Suppressor macrophage treated with lipopolysaccharide for 1 hour (primary cell): ENCODE data around the gene PAK2.
"Not testable (repeated sequence)": the region's sequence is repeated elsewhere in the genome, so short reads cannot be mapped to it uniquely, and the experiment has no call there.

Experiments
- DNase-seq, 3 donors: peaks; one replicate each; pipeline ENCODE4 v3.0.0-alpha.2; 2020 to 2022

Gene PAK2

DNA sequence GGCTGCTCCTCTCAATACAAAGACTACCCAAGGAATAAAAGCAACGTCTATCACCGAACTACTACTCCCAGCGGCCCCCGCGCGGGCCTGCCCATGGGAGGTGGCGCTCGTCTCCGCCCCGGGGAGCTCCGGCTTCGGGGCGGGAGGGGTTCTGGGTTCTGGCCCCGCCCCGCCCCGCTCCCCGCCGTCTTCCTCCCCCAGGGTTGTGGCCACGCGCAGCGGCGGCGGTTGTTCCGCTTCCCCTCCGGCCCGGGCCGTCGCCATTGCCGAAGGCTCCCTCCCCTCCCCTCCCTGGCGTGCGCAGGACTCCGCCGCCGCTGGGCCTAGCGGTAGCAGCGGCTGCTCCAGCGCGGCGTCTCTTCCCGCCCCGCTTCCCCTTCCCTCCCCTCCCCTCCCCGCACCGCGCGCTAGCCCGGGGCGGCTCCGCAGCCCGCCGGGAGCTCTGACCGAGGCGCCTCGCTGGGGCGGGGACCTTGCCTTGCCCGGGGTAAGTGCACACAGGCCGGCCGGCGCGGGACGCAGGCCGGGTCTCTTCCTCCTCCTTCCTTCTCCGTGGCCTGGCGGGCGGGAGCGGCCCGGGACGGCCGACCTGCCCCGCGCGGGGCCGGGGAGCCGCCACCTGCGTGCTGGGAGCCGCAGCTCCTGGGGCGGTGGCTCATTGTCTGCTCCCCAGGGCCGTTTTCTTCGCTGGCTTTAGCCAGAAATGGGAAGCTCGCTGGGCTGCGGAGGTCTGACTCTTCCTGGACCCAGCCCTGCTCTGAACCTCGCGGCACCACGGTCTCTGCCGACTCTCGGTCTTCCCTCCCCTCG, at the start of gene PAK2:
Gene PAK2, plus strand, starts transcription at position 187 of the 810 bp plus-strand sequence. CDS start 42,790 bp downstream, outside the sequence.
- DNase-seq = peak; percentile 95 to 99 (median 97)

- peak; percentile 41 to 73 (median 63) for DNase-seq
Measured at GRCh38 chr3:196689941-196690660, 49.6 kb upstream of the PAK2 start.

DNA sequence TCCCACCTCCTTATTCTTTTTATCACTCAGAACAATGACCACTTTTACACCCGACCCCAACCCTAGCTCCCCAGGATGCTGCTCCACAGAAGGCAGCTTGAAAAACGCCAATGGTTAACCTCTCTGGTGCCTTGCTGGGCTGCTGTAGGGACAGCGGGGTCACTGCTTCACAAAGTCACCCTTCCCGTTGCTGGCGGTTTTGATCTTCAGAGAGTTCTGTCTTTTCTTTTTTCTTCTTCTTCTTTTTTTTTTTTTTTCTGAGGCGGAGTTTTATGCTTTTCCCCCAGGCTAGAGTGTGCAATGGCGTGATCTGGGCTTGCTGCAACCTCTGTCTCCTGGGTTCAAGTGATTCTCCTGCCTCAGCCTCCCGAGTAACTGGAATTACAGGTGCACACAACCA, 48.3 kb upstream of the PAK2 start:
- peak; percentile 48 to 56 (median 50) for DNase-seq

- peak; percentile 47 to 64 (median 62) for DNase-seq
Measured at GRCh38 chr3:196694202-196694638, 45.4 kb upstream of the PAK2 start.

GRCh38 chr3:196694941-196695848, 44.5 kb upstream of the PAK2 start:
- peak in 1 of 3 donors; percentile 29 for DNase-seq

GRCh38 chr3:196695849-196696226, 43.8 kb upstream of the PAK2 start:
- DNase-seq = peak in 1 of 3 donors; percentile 30

DNA sequence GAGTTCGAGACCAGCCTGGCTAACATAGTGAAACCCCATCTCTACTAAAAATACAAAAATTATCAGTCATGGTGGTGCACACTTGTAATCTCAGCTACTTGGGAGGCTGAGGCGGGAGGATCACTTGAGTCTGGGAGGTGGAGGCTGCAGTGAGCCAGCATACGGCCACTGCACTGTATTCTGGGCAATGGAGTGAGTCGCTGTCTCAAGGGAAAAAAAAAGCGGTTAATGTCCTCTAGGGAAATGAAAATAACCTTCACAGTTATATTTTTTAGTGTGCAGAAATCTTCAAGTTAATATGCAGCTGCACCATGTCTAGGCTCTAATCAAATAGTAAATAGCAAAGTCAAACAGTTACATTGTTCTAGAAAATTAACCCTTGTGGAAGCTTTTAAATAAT, 42.4 kb upstream of the PAK2 start:
- no peak for DNase-seq

GRCh38 chr3:196699749-196700148, 39.9 kb upstream of the PAK2 start:
- no peak for DNase-seq

GRCh38 chr3:196700801-196701200, 38.9 kb upstream of the PAK2 start:
- DNase-seq = no peak

GRCh38 chr3:196706327-196706726, 33.3 kb upstream of the PAK2 start:
- peak; percentile 53 to 90 (median 59) for DNase-seq

- no peak for DNase-seq
Measured at GRCh38 chr3:196706731-196707130, 32.9 kb upstream of the PAK2 start.

GRCh38 chr3:196707566-196707965, 32.1 kb upstream of the PAK2 start:
- DNase-seq = no peak

GRCh38 chr3:196708467-196708866, 31.2 kb upstream of the PAK2 start:
- no peak for DNase-seq

- peak; percentile 91 to 98 (median 96) for DNase-seq
Measured at GRCh38 chr3:196711838-196712513, 27.7 kb upstream of the PAK2 start, which contains the start of the genes CEP19 and PIGX. Gene CEP19, minus strand, starts transcription at chr3:196712250. Its CDS starts 3,593 bp downstream, at chr3:196708657. Gene PIGX, plus strand, starts transcription at chr3:196712377.

DNA sequence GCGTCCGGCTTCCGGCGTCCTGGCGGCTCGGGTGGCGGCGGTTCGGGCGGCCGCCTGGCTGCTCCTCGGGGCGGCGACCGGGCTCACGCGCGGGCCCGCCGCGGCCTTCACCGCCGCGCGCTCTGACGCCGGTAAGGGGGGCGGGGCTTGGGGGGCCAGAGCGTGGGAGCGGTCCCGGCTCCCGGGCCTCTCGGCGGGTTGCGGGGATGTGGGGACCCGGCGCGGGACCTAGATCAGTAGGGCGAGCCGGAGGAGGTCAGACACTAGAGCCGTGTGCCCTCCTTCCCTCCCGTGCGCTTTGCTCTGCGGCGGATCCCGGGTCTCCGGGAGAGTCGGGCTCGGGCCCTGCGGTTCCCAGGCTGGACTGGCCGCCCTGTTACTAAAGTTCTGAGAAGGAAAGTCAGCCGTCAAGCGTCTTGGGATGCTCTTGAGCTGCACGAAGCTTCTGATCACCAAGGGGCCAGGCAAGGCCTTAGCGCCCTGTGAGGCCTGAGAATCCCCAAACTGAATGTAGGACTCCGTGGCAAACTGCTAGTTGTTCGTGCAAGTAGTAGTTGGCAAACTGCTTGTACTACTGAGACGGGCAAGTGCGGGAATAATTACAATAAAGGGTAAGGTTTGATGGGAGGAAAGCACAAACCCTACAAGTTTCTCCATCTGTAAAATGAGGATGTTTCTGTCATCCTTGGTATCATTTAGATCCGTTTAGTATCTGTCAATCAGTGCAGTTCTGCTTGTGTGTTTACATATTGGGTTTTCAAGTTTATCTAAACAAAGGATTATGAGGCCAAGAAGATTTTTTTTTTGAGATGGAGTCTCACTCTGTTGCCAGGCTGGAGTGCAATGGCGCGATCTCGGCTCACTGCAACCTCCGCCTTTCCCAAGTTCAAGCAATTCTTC, 26.9 kb upstream of the PAK2 start:
- peak; percentile 64 to 91 (median 79) for DNase-seq

DNA sequence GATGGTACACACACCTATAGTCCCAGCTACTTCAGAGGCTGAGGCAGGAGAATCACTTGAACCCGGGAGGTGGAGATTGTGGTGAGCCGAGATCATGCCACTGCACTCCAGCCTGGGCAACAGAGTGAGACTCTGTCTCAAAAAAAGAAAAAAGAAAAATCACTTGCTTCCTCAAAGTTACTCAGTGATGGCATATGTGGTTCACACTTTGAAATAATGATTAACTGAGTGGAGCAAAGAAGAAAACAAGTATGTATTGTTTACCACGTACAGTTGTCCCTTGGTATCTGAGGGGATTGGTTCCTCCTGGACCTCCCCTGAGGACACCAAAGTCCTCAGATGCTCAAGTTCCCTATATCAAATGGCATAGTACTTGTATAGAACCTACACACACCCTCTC, 22.5 kb upstream of the PAK2 start:
- DNase-seq = not testable (repeated sequence)

DNA sequence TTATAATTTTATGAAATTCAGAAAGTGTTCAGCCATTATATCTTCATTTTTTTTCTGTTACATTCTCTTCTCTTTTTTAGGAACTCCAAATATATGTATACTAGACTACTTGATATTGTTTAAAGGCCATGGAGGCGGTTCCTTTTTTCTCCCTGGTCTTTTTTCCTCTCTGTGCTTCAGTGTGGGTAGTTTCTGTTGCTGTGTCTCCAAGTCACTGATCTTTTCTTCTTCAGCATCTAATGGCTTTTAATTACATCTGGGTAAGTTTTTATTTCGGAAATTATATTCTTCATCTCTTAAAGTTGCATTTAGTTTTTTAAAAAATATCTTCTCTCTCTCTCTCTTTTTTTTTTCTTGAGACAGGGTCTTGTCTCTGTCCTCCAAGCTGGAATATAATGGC, 18.6 kb upstream of the PAK2 start:
- DNase-seq = no peak

- DNase-seq = peak in 1 of 3 donors; percentile 20
Measured at GRCh38 chr3:196726788-196727675, 12.6 kb upstream of the PAK2 start.

DNA sequence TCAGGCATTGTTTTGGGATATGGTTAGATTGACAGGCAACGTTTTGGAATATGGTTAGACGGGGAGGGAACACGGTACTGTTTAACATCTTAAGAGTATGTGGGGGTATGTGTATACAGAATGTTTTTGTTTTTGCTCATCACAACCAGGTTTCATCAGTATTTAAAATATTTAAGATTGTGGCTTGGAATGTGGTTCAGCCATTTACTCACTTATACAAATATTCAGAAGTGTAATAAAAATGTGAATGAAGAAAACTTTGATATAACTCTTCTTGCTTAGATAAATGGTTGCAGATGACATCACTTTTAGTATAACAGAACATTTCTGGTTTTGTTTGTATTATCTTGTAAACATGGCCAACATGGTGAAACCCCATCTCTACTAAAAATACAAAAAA, 3.9 kb upstream of the PAK2 start:
- DNase-seq = no peak
